HCEC 1CT (cell line): ENCODE results near the gene ATG12.
A peak's percentile ranks its signal among the peaks of the same experiment; 100 is the strongest.
"Not testable (repeated sequence)": the region's sequence is repeated elsewhere in the genome, so short reads cannot be mapped to it uniquely, and the experiment has no call there.

Experiments used
- DNase-seq: peaks from one replicate; pipeline ENCODE4 v3.0.0-alpha.2; 2017

ATG12 gene

DNA sequence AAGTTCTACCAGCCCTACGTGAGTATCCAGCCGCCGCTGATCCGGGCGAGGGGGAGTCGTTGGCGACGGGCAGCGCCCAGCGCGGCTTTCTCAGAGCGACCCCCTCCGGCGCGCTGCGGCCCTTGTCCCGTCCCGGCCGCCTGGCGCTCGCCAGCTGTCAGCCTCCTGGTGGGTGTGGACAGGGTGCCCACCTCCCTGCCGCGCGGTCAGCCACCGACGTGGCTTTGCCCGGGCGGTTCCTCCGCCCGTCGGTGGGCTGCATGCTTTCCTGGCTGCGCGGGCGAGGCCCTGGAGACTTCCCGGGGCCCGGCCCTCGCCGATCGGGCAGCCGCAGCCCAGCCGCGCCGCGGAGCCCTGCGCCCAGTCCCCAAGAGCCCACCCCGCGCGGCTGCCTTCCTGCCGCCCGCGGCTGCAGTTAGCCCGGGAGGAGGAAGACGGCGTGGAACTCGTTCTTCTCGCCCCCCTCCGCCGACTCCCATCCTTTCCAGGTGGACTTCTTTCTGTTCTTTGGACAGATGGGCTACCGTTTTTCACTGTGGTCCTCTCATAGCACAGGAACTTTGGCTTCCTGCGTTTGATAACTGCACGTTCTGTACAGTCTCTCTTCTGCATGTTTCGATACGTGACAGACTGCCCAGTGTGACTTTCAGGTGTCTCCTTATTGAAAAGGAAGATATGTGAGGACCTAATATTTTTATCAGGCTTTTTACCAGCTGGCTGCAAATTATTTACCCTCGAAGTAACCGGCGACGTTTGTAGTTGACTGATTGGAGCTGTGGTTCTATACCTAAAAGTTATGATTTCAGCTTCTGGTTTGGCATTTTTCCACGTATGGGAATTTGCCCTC, 947 bp upstream of the ATG12 start:
- peak; percentile 58 for DNase-seq

DNA sequence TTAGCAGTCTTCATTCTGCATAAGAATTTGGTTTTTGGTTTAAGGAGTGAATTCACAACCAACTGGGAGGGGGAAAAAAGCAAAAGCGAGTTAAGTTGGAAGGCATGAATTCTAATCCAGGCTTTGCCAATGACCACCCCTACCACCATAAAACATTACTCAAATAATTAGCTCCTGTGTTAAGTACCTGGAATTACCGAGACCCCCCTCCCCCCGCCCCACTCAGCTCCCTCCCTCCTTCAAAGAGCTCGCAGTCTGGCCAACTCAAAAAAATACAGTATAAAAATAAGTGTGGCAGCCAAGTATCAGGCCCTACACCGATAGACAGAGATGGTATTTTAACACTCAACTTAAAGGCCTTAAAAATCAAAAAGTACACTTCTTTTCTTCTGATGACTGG, 492 bp downstream of the ATG12 start:
- DNase-seq, result no peak

- DNase-seq, result peak; percentile 60
Measured at GRCh38 chr5:115838885-115839518, 2.4 kb downstream of the ATG12 start.

GRCh38 chr5:115835481-115835880, 5.9 kb downstream of the ATG12 start:
- no peak for DNase-seq

GRCh38 chr5:115831163-115831768, 10.1 kb downstream of the ATG12 start:
- DNase-seq, result peak; percentile 39

GRCh38 chr5:115829913-115830312, 11.5 kb downstream of the ATG12 start:
- DNase-seq, result no peak

GRCh38 chr5:115825948-115826347, 15.4 kb downstream of the ATG12 start:
- no peak for DNase-seq

DNA sequence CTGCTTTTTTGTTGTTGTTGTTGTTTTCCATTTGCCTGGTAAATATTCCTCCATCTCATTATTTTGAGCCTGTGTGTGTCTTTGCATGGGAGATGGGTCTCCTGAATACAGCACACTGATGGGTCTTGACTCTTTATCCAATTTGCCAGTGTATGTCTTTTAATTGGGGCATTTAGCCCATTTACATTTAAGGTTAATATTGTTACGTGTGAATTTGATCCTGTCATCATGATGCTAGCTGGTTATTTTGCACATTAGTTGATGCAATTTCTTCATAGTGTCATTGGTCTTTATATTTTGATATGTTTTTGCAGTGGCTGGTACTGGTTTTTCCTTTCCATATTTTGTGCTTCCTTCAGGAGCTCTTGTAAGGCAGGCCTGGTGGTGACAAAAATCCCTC, 16.4 kb downstream of the ATG12 start:
- DNase-seq, result not testable (repeated sequence)

GRCh38 chr5:115820846-115821245, 20.5 kb downstream of the ATG12 start:
- DNase-seq, result no peak

- DNase-seq, result no peak
Measured at GRCh38 chr5:115818821-115819220, 22.5 kb downstream of the ATG12 start.

DNA sequence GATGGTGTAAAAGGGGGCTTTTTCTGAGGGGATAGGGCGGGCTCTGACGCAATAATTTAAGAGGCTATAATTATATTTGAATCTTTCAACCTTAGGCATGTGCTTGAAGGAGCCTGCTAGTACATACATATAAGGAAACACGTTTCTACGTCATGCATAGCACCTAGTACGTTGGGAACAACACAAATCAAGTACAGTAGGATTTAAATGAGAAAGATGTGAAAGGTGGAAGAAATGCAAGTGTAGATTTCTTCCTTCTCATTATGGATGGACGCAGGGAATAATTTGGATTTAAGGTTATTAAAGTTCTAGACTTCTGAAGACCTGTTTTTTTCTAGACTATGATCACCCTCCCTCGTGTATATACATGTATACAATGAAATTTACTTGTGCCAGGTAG, 24.0 kb downstream of the ATG12 start:
- DNase-seq, result no peak

DNA sequence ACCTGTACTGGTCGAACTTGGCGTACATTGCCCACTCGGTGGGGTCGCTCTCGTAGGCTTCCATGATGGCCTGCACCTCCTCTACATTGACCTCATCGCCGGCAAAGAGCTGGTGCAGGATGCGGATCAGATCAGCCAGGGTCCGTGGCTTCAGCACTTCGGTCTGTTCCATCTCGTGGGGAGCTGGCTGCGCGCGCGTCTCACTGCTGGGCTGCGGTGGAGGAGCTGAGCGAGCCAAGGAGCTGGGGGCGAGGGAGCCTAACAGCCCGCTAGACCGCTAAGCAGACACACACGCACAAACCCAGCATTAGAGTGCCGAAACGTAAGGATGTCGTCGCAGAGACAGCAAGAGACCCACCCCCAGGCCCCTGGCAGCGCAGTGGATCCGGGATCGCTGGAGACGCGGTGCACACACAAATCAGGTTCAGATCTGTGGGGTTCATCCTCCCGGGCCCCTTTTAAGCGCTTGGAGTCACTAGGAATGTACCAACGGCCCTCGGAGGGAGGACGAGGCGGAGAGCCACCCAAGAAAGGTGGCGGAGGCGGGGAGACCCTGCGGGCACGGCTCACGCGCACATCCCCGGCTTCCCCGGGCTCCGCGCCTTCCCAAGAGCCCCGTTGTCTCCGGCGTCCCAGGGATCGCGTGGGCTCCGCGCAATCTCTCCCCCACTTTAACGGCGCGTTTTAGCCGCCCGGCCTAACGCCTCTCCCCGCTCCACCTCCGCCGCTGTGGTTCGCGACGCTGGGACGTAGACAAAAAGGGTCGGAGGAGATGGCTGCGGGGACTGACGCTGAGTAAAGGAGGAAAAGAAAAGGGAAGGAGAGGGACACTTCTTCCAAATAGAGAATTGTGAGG, 24.9 kb downstream of the ATG12 start, which contains the start of gene CDO1:
CDO1 (minus strand) TSS at position 434 of the 856 bp plus-strand sequence; CDS start at position 172, 262 bp downstream.
- DNase-seq, result peak; percentile 50

GRCh38 chr5:115815693-115816225, 25.6 kb downstream of the ATG12 start:
- no peak for DNase-seq

DNA sequence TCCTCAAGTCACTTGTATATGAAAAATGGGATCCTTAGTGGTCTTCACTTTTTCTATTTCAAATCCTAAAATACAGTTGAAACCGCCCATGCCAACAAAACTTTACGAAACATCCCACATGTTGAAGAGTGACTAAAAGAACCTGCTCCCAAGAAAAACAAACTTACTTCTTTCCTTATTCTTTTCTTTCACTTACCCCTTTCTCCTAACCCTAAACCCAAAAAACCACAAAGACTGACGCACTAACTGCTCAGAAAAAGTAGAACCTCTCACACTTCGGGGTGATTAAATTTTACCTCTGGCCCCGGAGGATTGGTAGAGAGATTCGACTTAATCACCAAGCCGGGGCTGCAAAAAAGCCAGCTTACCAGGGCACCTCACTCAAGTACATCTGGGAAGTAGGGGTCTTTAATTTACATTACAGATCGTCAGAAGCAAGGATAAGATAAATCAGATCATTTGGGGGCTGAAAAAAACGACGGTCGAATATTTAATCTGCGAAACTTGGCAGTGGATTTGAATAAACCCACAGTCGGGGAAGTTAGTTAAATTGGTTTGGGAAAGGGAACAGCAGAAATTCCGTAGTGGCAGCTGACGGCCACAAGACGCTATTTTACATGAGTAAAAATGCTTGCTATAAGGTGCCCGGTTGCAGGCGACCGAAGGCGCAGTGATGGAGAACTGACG, 26.2 kb downstream of the ATG12 start:
- no peak for DNase-seq

DNA sequence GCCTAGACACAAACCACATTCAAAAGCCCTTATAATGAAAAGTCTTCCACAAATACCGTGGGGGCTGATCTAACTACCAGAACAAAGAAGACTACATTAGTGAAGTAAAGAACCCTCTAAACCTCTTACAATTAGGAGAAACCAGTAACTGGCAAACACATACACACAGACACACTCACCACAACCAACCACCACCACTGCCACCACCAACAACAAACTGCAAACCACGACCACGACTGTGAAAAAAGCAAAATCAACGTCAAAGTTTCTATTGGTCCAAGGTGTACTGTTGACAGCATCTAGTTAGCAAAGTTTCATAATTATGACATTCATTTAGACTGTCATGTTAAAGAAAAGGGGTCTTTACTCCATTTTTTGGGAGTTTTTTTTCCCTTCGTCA, 27.6 kb downstream of the ATG12 start:
- no peak for DNase-seq

DNA sequence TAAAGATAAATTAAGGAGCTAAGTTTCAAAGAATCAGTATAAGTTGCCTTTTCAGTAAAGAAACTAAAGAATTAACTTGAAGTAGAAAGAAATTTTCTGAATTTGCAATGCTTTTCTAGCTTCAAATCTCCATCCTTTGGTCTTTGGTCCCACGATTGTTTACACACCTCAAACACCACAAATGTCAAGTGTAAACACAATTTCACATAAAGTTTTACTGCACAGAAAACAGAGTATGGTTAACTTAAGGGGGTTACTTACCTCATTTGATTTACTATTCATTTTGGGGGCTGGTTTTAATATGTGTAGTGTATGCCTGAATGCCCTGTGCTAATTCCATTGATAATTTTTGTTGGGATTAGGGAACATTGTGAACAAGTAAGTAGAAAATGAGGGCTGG, 29.0 kb downstream of the ATG12 start:
- DNase-seq, result no peak

- no peak for DNase-seq
Measured at GRCh38 chr5:115811406-115811805, 30.0 kb downstream of the ATG12 start.

- peak; percentile 37 for DNase-seq
Measured at GRCh38 chr5:115810761-115811160, 30.6 kb downstream of the ATG12 start.

GRCh38 chr5:115809946-115810345, 31.4 kb downstream of the ATG12 start:
- DNase-seq, result no peak

DNA sequence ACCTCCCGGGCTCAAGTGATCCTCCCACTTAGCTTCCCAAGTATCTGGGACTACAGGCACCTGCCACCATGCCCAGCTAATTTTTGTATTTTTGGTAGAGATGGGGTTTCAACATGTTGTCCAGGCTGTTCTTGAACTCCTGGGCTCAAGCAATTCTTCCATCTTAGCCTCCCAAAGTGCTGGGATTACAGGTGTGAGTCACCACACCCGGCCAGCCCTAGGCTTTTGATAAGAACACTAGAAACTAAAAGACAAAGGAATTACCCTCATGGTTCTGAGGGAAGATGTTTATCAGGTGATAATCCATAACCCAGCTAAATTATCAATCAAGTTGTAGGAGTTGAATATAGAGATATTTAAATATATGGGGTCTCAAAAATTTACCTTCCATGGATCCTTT, 33.3 kb downstream of the ATG12 start:
- DNase-seq, result not testable (repeated sequence)

DNA sequence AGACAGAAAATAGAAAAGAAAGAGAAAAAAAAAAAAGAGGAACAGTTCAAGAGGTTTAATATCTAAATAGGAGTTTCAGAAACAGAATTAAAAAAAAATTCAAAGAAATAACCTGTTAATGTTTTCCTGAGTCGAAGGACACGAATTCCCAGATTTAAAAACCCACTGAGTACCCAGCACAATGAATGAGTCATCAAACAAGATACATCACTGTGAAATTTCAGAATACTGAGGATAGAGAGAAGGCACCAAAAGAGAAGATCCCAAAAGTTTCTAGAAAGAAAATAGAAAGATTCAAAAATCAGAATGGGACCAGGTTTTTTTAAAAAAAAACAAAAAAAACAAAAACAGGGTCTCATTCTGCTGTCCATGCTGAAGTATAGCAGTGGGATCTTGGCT, 33.7 kb downstream of the ATG12 start:
- DNase-seq, result no peak
